Measurements from ENCODE around the gene FAM78B.

DNA sequence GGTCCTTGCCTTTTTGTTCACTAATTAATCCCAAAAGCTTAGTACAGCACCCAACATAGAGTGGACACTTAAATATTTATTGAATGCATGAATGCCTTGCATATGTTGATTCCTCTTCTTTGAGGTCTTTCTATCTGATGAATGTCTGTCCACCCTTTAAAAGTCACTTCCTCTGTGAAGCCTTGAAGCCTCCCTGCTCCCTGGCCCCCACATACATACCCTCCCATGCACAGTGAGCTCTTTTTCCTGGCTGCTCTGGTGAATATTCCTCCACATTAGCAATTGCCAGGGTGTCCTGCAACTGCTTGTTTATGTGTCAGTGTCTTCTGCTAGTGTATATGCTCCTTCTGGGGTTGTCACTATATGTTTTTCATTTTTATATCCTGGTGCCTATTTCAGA is 8.2 kb upstream of the FAM78B start:
- TF ChIP-seq POLR2A (IDR thresholded peaks at IDR 0.05; ENCODE audit: low read length) (no peak), GATA1 (IDR thresholded peaks at IDR 0.05; ENCODE audit: low read depth, low read length) (no peak)
